ENCODE results near the gene RAD54L.

RAD54L gene

DNA sequence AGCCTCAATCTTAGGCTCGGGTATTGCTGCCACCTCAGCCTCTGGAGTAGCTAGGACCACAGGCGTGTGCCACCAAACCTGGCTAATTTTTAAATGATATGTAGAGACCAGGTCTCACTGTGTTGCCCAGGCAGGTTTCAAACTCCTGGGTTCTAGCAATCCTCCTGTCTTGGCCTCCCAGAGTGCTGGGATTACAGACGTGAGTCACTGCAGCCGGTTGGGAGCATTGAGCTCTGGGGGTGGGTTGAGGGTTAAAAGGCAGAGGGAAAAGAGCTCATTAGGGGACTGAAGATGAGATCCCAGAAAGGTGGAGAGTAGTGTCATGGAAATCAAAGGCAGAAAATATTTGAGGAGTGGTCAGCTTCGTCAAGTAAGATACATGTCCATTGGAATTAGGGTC is 7.1 kb downstream of the RAD54L start:
- H3K4me2 ChIP-seq: no peak overlapping the region
- no peak overlapping the region for H3K4me3 ChIP-seq
- no peaks in the 10 kb centered on the region for H3K9me3 ChIP-seq
- H3K36me3 ChIP-seq: peaks cover 99% of the 10 kb centered on the region
- 0 out of 2 replicates have a peak, but pooled peaks cover under 1% of the 10 kb centered on the region for H3K4me1 ChIP-seq
- H4K20me1 ChIP-seq: peaks cover under 1% of the 10 kb centered on the region; the same call in 1 of the 2 replicates
- H3K9ac ChIP-seq: no peak overlapping the region
- TF ChIP-seq Cebpa-rat (IDR thresholded peaks at IDR 0.05): no peak
- no peaks in the 10 kb centered on the region for H3K27me3 ChIP-seq
- H3K27ac ChIP-seq: no peak overlapping the region

DNA sequence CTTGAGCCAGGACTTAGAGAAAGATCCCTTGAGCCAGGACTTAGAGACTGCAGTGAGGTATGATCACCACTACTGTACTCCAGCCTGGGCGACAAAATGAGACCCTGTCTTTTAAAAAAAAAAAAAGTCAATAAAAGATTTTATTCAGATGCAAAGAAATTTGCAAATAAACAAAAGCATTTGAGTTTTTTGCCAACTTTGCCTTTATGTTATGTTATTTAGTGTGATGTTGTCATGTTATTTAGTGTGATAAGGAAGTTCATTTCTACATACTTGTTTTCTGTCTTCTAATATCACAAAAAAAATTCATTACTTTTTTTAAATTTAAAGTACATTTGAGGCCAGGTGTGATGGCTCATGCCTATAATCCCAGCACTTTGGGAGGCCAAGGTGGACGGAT is 9.0 kb downstream of the RAD54L start:
- H3K27ac ChIP-seq: no peak overlapping the region
- H3K4me1 ChIP-seq: no peaks in the 10 kb centered on the region
- H3K9ac ChIP-seq: no peak overlapping the region
- H3K4me3 ChIP-seq: no peak overlapping the region
- H3K36me3 ChIP-seq: peaks cover 99% of the 10 kb centered on the region
- no peaks in the 10 kb centered on the region for H3K9me3 ChIP-seq
- TF ChIP-seq Cebpa-rat (IDR thresholded peaks at IDR 0.05): no peak
- no peak overlapping the region for H3K4me2 ChIP-seq
- peaks cover 8% of the 10 kb centered on the region; the same call in 1 of the 2 replicates for H4K20me1 ChIP-seq
- H3K27me3 ChIP-seq: no peaks in the 10 kb centered on the region

DNA sequence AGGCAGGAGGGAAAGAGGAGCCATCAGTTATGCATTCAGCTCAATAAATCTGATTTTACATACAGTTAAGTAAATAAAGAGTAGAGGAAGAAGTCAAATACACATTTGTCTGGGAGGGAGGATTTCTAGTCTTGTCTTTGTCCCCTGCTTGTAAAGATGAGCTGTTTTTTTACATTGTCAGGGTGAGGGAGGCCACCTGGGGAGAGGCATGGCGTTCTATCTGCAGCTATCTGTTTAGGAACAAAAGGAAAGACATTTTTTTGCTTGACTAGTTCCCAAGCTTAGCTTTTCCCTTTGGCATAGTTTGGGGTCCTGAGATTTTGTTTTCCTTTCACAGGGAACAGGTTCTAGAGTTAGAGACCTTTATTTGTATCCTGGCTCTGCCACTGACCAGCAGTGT is 14.9 kb downstream of the RAD54L start:
- no peaks in the 10 kb centered on the region for H3K9me3 ChIP-seq
- H3K27me3 ChIP-seq: no peaks in the 10 kb centered on the region
- H3K4me3 ChIP-seq: no peak overlapping the region
- H3K27ac ChIP-seq: no peak overlapping the region
- H3K4me2 ChIP-seq: no peak overlapping the region
- no peak overlapping the region; the same call in 1 of the 2 replicates for H3K9ac ChIP-seq
- peaks cover 100% of the 10 kb centered on the region for H3K36me3 ChIP-seq
- TF ChIP-seq Cebpa-rat (IDR thresholded peaks at IDR 0.05): no peak
- no peaks in the 10 kb centered on the region for H3K4me1 ChIP-seq
- H4K20me1 ChIP-seq: peaks cover 8% of the 10 kb centered on the region; the same call in 1 of the 2 replicates

DNA sequence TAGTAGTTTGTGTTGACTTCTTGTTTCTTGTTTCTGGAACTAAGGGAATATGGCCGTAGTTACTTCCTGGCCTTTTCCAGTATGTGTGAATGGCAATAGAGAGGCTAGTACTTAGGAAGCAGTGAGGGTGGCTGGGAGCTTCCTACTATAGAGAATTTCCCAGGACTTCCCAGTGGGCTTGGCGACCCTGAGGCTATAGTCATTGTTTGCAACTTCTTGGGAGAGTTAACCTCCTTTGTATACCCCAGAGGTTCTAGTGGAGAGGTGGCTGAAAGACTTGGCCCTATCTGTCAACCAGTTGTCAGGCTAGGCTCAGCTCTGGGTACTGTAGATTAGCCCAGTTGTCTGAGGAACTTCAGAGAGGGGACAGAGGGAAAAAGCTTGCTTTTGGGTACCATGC is 15.6 kb downstream of the RAD54L start:
- Histone ChIP-seq H3K27ac (no peak overlapping the region), H4K20me1 (peaks cover 8% of the 10 kb centered on the region; the same call in 1 of the 2 replicates), H3K4me3 (no peak overlapping the region), H3K9me3 (no peaks in the 10 kb centered on the region), H3K4me1 (no peaks in the 10 kb centered on the region), H3K36me3 (peaks cover 100% of the 10 kb centered on the region), H3K4me2 (no peak overlapping the region), H3K9ac (no peak overlapping the region), H3K27me3 (no peaks in the 10 kb centered on the region)
- no peak for TF ChIP-seq Cebpa-rat (IDR thresholded peaks at IDR 0.05)

DNA sequence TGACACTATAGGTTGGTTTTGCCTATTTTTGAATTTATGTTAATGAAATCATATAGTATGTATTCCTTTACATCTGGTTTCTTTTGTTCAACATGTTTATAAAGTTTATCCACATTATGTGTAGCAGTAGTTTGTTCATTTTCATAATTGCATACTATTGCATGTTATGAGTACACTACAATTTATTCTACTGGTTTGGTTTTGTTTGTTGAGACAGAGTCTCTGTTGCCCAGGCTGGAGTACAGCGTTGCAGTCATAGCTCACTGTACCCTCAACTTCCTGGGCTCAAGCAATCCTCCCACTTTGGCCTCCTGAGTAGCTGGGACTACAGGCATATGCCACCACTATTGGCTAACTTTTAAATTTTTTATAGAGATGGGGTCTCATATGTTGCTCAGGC is 21.0 kb downstream of the RAD54L start:
- no peak for TF ChIP-seq Cebpa-rat (IDR thresholded peaks at IDR 0.05)
- H3K4me3 ChIP-seq: no peak overlapping the region
- peaks cover 100% of the 10 kb centered on the region for H3K36me3 ChIP-seq
- H3K4me1 ChIP-seq: no peaks in the 10 kb centered on the region
- H3K9ac ChIP-seq: no peak overlapping the region
- H3K4me2 ChIP-seq: no peak overlapping the region
- H3K9me3 ChIP-seq: no peaks in the 10 kb centered on the region
- no peaks in the 10 kb centered on the region for H4K20me1 ChIP-seq
- H3K27ac ChIP-seq: no peak overlapping the region
- H3K27me3 ChIP-seq: no peaks in the 10 kb centered on the region

DNA sequence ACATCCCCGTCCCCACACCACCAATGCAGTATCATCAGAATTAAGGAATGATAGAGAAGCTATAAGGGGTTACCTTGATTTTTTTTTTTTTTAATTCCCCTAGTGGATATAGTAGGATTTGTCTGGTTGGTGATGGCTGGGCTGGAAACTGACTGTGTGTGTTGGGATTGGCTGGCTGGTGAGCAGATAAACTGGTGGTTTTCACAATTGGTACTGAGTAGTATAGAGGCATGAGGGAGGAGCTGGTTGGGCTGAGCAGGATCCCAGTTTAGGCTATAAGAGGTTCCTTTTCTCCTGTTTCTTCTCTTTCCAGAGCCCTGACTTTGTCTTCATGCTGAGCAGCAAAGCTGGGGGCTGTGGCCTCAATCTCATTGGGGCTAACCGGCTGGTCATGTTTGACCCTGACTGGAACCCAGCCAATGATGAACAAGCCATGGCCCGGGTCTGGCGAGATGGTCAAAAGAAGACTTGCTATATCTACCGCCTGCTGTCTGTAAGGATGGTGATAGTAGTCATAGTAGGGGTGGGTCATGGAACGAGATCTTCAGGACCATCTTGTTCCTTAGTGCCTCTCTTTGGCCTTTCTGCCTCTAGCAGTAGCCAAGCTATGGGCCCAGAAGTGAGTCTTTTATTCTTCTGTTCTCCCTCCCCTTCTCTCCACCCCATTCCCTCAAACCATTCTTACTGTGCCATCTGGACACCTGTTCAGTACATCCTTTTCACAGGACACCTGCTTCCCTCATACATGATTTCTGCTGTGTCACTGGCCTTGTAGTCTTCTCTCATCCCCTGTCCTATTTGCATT is 26.9 kb downstream of the RAD54L start:
- H3K27ac ChIP-seq: no peak overlapping the region
- H3K4me3 ChIP-seq: no peak overlapping the region
- H3K36me3 ChIP-seq: peaks cover 100% of the 10 kb centered on the region
- H3K9ac ChIP-seq: no peak overlapping the region
- H3K27me3 ChIP-seq: no peaks in the 10 kb centered on the region
- no peak for TF ChIP-seq Cebpa-rat (IDR thresholded peaks at IDR 0.05)
- no peaks in the 10 kb centered on the region for H3K4me1 ChIP-seq
- H3K4me2 ChIP-seq: no peak overlapping the region
- no peaks in the 10 kb centered on the region for H4K20me1 ChIP-seq
- H3K9me3 ChIP-seq: no peaks in the 10 kb centered on the region

DNA sequence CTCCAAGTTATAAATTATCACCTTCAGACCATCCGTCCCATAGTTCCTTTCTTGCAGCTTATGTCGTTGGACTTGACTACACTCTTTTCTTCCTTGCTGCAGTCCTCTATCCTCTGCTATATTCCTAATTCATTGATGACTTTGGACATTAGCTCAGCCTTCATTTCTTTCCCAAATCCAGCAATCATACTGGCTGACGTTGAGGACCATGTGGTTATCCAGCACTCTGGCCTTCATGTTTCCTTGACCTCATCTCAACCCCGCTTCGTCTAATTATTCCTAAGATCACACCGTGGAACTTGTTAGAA is 27.4 kb downstream of the RAD54L start:
- no peaks in the 10 kb centered on the region for H3K9me3 ChIP-seq
- peaks cover 5% of the 10 kb centered on the region; the same call in 1 of the 2 replicates for H4K20me1 ChIP-seq
- no peaks in the 10 kb centered on the region for H3K27me3 ChIP-seq
- no peak overlapping the region for H3K4me2 ChIP-seq
- no peak overlapping the region for H3K27ac ChIP-seq
- no peak for TF ChIP-seq Cebpa-rat (IDR thresholded peaks at IDR 0.05)
- H3K36me3 ChIP-seq: peaks cover 100% of the 10 kb centered on the region
- no peak overlapping the region for H3K9ac ChIP-seq
- no peak overlapping the region for H3K4me3 ChIP-seq
- H3K4me1 ChIP-seq: no peaks in the 10 kb centered on the region

DNA sequence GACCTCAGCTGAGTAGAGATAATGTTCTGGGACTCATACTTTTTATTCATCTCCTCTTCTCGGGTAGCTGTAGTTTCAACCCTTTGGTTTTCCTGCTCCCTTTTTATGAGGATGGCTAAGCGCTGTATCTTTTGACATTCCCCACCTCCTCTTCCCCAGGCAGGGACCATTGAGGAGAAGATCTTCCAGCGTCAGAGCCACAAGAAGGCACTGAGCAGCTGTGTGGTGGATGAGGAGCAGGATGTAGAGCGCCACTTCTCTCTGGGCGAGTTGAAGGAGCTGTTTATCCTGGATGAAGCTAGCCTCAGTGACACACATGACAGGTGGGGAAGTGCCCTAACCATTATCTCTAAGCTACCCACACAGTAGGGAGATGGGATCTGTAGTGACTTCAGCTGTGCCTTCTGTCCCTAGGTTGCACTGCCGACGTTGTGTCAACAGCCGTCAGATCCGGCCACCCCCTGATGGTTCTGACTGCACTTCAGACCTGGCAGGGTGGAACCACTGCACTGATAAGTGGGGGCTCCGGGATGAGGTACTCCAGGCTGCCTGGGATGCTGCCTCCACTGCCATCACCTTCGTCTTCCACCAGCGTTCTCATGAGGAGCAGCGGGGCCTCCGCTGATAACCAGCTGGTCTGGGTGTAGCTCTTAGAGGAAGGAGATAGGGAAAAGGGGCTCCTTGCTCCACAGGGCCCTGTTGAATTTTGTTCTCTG is 30.3 kb downstream of the RAD54L start:
- H4K20me1 ChIP-seq: peaks cover 21% of the 10 kb centered on the region
- no peaks in the 10 kb centered on the region for H3K4me1 ChIP-seq
- H3K4me3 ChIP-seq: no peak overlapping the region
- H3K36me3 ChIP-seq: peaks cover 100% of the 10 kb centered on the region
- no peak overlapping the region for H3K27ac ChIP-seq
- H3K9me3 ChIP-seq: no peaks in the 10 kb centered on the region
- no peak overlapping the region for H3K4me2 ChIP-seq
- no peaks in the 10 kb centered on the region for H3K27me3 ChIP-seq
- no peak overlapping the region for H3K9ac ChIP-seq
- TF ChIP-seq Cebpa-rat (IDR thresholded peaks at IDR 0.05): no peak

DNA sequence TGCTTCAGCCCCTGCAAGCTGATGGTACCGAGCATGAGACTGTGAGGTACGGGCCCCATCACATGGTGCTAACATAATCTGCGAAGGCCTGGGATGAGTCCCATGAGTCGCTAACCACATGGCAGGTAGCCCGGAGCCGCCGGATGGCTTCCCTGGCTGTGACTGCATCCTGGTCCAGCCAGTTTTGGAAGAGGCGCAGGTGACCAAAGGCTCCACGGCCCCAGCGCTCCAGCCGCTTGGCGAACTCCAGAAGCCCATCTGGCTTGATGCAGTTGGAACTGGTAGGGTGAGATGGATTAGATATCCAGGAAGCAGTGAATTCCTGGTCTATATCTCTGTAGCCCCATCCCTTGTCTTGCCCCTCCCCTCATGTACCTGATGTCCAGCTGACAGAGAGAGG is 31.2 kb downstream of the RAD54L start:
- no peak overlapping the region for H3K4me3 ChIP-seq
- no peaks in the 10 kb centered on the region for H3K9me3 ChIP-seq
- H3K4me2 ChIP-seq: no peak overlapping the region
- H3K27me3 ChIP-seq: no peaks in the 10 kb centered on the region
- no peak overlapping the region for H3K27ac ChIP-seq
- H3K4me1 ChIP-seq: no peaks in the 10 kb centered on the region
- no peak for TF ChIP-seq Cebpa-rat (IDR thresholded peaks at IDR 0.05)
- H4K20me1 ChIP-seq: peaks cover 22% of the 10 kb centered on the region
- no peak overlapping the region for H3K9ac ChIP-seq
- peaks cover 100% of the 10 kb centered on the region for H3K36me3 ChIP-seq

DNA sequence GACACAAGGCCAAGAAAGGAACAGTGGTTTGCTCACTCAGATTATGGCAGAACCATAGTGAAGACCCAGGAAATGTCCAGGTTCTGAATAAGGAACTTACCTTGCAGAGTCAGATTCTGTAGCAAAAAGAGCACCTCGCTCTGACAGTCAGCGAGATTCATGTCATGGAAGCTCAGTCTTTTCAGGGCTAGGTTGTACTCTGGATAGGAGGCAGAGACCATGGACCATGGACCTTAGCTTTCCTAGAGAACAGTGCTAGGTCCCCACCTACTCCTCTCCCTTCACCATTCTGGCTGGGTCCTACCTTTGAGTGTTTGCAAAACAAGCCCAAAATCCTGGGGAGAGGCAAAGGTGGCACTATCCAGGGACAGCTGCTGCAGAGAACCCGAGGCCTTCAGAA is 32.5 kb downstream of the RAD54L start:
- H3K9ac ChIP-seq: no peak overlapping the region
- H4K20me1 ChIP-seq: peaks cover 35% of the 10 kb centered on the region
- peaks cover 100% of the 10 kb centered on the region for H3K36me3 ChIP-seq
- no peaks in the 10 kb centered on the region for H3K27me3 ChIP-seq
- no peak overlapping the region for H3K27ac ChIP-seq
- no peaks in the 10 kb centered on the region for H3K9me3 ChIP-seq
- H3K4me3 ChIP-seq: no peak overlapping the region
- no peak overlapping the region for H3K4me2 ChIP-seq
- no peak for TF ChIP-seq Cebpa-rat (IDR thresholded peaks at IDR 0.05)
- no peaks in the 10 kb centered on the region for H3K4me1 ChIP-seq
